Activated CD8-positive, alpha-beta T cell treated with anti-CD3 and anti-CD28 coated beads, Interleukin-2, amount 10 ng/mL, durations not matched to agents 7 days and 5 days (primary cell): Measurements from ENCODE around the gene CR1. TPM values are rescaled to one million over a fixed set of nuclear protein-coding genes. Genes with fewer than 3 reads are reported as not detected.
"Not testable (repeated sequence)": the region's sequence is repeated elsewhere in the genome, so short reads cannot be mapped to it uniquely, and the experiment has no call there.

ENCODE experiments used
- ATAC-seq: fragments of 150-1000 bp; cut with Tn5 transposase; one replicate; pipeline ENCODE4 v1.10.0; 2021; ENCODE audit warnings: moderate library complexity
- CTCF ChIA-PET: fragments of 350-600 bp; sonication (Branson Sonifier 250); formaldehyde crosslinking; loops from one replicate; lab custom pipeline; 2021; ENCODE audit warnings: antibody characterized with exemption; lab: Charles Lee
- POLR2A ChIA-PET: fragments of 350-600 bp; sonication (Branson Sonifier 250); formaldehyde crosslinking; loops from one replicate; lab custom pipeline; 2021; ENCODE audit warnings: antibody characterized with exemption; lab: Charles Lee
- DNase-seq: peaks from one replicate; pipeline ENCODE4 v3.0.0-alpha.2; 2020
- H3K27ac Mint-ChIP-seq: one replicate; pipeline ENCODE4 v1.8.0; 2021; ENCODE audit warnings: mild to moderate bottlenecking, mixed read lengths
- H3K27me3 Mint-ChIP-seq: one replicate; pipeline ENCODE4 v1.8.0; 2021; ENCODE audit warnings: low read depth, mixed read lengths
- H3K36me3 Mint-ChIP-seq: one replicate; pipeline ENCODE4 v1.8.0; 2021; ENCODE audit warnings: low read depth, mixed read lengths
- H3K4me1 Mint-ChIP-seq: one replicate; pipeline ENCODE4 v1.8.0; 2021; ENCODE audit warnings: low read depth, mixed read lengths
- H3K4me3 Mint-ChIP-seq: one replicate; pipeline ENCODE4 v1.8.0; 2021; ENCODE audit warnings: mild to moderate bottlenecking, mixed read lengths
- H3K9me3 Mint-ChIP-seq: one replicate; pipeline ENCODE4 v1.8.0; 2022; ENCODE audit warnings: mixed read lengths; ENCODE audit not compliant: insufficient read depth
- total RNA-seq, 2 experiments: library from RNA; stranded (reverse); gene quantifications; one replicate each; pipeline ENCODE4 v1.2.3, GENCODE V29; 2021

The CR1 gene
- total RNA-seq, 2 experiments from 2014 or later = 0.08 to 0.16 TPM

- no peak overlapping the region for H3K4me3 Mint-ChIP-seq
- no peaks in the 10 kb centered on the region for H3K9me3 Mint-ChIP-seq
- H3K4me1 Mint-ChIP-seq = peaks cover 10% of the 10 kb centered on the region
- no peak overlapping the region for H3K27ac Mint-ChIP-seq
- ATAC-seq (no peak), DNase-seq (no peak)
- H3K27me3 Mint-ChIP-seq = peaks cover 31% of the 10 kb centered on the region
- H3K36me3 Mint-ChIP-seq = no peaks in the 10 kb centered on the region
- CTCF ChIA-PET = no interaction called here
- POLR2A ChIA-PET = no interaction called here
Observed at GRCh38 chr1:207648334-207649209, 152.6 kb downstream of the CR1 start.

DNA sequence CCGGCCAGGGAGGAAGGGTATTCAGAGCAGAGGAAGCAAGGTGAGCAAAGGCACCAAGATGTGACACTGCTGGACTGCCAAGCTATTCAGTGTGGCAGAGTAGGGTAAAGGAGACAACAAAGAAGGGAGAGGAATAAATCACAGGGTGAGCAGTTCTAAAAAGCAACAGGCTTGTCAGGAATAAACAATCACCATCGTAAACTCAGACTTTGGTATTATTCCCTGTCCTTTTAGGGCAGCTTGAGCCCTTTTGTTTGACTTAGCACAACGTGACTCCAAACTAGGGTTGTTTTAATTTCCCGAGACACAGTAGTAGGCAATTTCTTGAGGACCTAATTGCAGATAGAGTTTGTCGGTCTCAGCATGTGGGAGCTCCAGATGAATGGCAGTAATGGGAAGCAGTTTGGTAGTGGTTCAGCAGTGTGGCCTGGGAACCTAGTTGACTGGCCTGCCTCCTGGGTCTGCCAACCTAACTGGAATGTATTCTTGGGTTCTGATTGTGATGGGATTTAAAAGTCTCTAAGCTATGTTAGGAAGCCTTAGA, 153.3 kb downstream of the CR1 start:
- Mint-ChIP-seq H3K4me3 (no peak overlapping the region), H3K9me3 (no peaks in the 10 kb centered on the region), H3K36me3 (no peaks in the 10 kb centered on the region), H3K27me3 (peaks cover 28% of the 10 kb centered on the region), H3K4me1 (peaks cover 8% of the 10 kb centered on the region), H3K27ac (no peak overlapping the region)
- POLR2A ChIA-PET = no interaction called here
- CTCF ChIA-PET = no interaction called here
- DNase-seq (no peak), ATAC-seq (no peak)

GRCh38 chr1:207649865-207650580, 154.1 kb downstream of the CR1 start:
- ATAC-seq (no peak), DNase-seq (no peak)
- ChIA-PET CTCF (no interaction called here), POLR2A (no interaction called here)
- no peaks in the 10 kb centered on the region for H3K36me3 Mint-ChIP-seq
- H3K9me3 Mint-ChIP-seq = no peaks in the 10 kb centered on the region
- H3K27me3 Mint-ChIP-seq = peaks cover 25% of the 10 kb centered on the region
- no peak overlapping the region for H3K4me3 Mint-ChIP-seq
- peaks cover 4% of the 10 kb centered on the region for H3K4me1 Mint-ChIP-seq
- no peak overlapping the region for H3K27ac Mint-ChIP-seq

DNA sequence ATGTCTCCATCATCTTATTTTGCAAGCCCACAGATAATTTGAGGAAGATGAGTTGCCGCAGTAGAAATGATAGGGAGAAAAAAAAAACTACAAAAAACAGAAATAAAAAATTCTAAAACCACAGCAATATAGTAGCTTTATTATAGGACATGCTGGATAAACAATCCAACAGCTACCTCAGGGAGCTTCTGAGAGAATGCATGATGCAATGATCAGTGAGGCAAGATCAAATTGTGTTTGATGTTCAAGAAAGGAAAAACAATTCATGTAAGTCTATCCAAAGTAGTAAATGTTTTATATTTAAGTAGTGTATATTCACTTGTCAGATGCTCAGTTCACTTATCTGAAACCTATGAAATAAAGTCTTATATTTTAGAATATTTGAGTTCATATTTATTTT, 155.6 kb downstream of the CR1 start:
- no peaks in the 10 kb centered on the region for H3K36me3 Mint-ChIP-seq
- DNase-seq (no peak), ATAC-seq (no peak)
- H3K4me3 Mint-ChIP-seq = no peak overlapping the region
- H3K27ac Mint-ChIP-seq = no peak overlapping the region
- H3K9me3 Mint-ChIP-seq = no peaks in the 10 kb centered on the region
- no peaks in the 10 kb centered on the region for H3K4me1 Mint-ChIP-seq
- H3K27me3 Mint-ChIP-seq = peaks cover 22% of the 10 kb centered on the region
- ChIA-PET CTCF (no interaction called here), POLR2A (no interaction called here)

- no peak for ATAC-seq
- Mint-ChIP-seq H3K9me3 (no peaks in the 10 kb centered on the region), H3K4me3 (no peak overlapping the region), H3K27me3 (peaks cover 13% of the 10 kb centered on the region), H3K36me3 (no peaks in the 10 kb centered on the region), H3K4me1 (no peaks in the 10 kb centered on the region), H3K27ac (no peak overlapping the region)
- DNase-seq = no peak
- CTCF ChIA-PET = interaction anchor here (1.2 kb wide), 1 partner anchor 170 kb away, joined by 4 read pairs; no protein-coding TSS in a partner anchor
- POLR2A ChIA-PET = no interaction called here
Observed at GRCh38 chr1:207654320-207654719, 158.4 kb downstream of the CR1 start.

DNA sequence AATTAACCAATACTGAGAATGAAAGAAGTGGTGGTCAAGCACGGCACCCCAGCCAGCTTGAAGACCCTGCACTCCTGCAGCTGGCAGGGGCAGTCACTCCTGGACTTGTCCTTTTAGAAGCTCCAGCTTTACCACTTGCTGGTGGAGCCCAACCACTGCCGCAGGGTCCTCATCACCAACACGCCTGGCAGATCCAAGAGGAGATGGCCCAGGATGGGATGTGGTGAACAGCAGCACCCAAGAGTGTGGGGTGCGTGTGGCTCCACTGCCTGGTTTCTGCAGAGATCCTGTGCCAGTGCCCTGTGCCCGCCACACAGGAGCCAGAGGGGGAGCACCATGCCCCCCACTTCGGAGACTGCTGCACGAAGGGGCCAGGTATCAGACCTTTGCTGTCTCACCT, 162.5 kb downstream of the CR1 start:
- Mint-ChIP-seq H3K4me3 (no peak overlapping the region), H3K27ac (no peak overlapping the region)

GRCh38 chr1:207658904-207659485, 163.0 kb downstream of the CR1 start:
- DNase-seq = no peak
- Mint-ChIP-seq H3K4me1 (no peaks in the 10 kb centered on the region), H3K27me3 (peaks cover 15% of the 10 kb centered on the region), H3K36me3 (no peaks in the 10 kb centered on the region), H3K27ac (no peak overlapping the region), H3K9me3 (no peaks in the 10 kb centered on the region), H3K4me3 (no peak overlapping the region)
- ChIA-PET POLR2A (no interaction called here), CTCF (no interaction called here)
- ATAC-seq = no peak

More for the DNA sequence above, 162.5 kb downstream of the CR1 start:
- H3K4me1 Mint-ChIP-seq = no peaks in the 10 kb centered on the region
- ATAC-seq = no peak
- no peaks in the 10 kb centered on the region for H3K36me3 Mint-ChIP-seq
- peaks cover 13% of the 10 kb centered on the region for H3K27me3 Mint-ChIP-seq
- no peak for DNase-seq
- no peaks in the 10 kb centered on the region for H3K9me3 Mint-ChIP-seq
- CTCF ChIA-PET = no interaction called here
- POLR2A ChIA-PET = no interaction called here

GRCh38 chr1:207659545-207660153, 163.7 kb downstream of the CR1 start:
- Mint-ChIP-seq H3K27ac (no peak overlapping the region), H3K4me3 (no peak overlapping the region), H3K36me3 (no peaks in the 10 kb centered on the region), H3K4me1 (no peaks in the 10 kb centered on the region), H3K9me3 (no peaks in the 10 kb centered on the region), H3K27me3 (peaks cover 16% of the 10 kb centered on the region)
- ATAC-seq (no peak), DNase-seq (no peak)
- POLR2A ChIA-PET = no interaction called here
- CTCF ChIA-PET = no interaction called here

DNA sequence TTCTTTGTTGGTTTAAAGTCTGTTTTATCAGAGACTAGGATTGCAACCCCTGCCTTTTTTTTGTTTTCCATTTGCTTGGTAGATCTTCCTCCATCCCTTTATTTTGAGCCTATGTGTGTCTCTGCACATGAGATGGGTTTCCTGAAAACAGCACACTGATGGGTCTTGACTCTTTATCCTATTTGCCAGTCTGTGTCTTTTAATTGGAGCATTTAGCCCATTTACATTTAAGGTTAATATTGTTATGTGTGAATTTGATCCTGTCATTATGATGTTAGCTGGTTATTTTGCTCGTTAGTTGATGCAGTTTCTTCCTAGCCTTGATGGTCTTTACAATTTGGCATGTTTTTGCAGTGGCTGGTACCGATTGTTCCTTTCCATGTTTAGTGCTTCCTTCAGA, 165.5 kb downstream of the CR1 start:
- H3K4me1 Mint-ChIP-seq, CTCF ChIA-PET, POLR2A ChIA-PET, H3K27ac Mint-ChIP-seq, H3K36me3 Mint-ChIP-seq, H3K9me3 Mint-ChIP-seq, H3K4me3 Mint-ChIP-seq, ATAC-seq, DNase-seq: not testable (repeated sequence)
- H3K27me3 Mint-ChIP-seq = peaks cover 20% of the 10 kb centered on the region

DNA sequence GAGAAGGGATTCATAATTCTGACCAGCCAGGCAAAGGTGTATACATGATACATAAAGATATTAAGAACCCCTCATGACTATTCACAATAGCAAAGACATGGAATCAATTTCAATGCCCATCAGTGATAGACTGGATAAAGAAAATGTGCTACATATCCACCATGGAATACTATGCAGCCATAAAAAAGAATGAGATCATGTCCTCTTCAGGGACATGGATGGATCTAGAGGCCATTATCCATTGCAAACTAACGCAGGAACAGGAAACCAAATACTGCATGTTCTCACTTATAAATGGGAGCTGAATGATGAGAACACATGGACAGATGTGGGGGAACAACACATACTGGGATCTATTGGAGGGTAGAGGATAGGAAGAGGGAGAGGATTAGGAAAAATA, 170.4 kb downstream of the CR1 start:
- ATAC-seq (no peak), DNase-seq (no peak)
- H3K4me1 Mint-ChIP-seq = no peaks in the 10 kb centered on the region
- H3K27ac Mint-ChIP-seq = no peak overlapping the region
- H3K27me3 Mint-ChIP-seq = peaks cover 55% of the 10 kb centered on the region
- H3K36me3 Mint-ChIP-seq = no peaks in the 10 kb centered on the region
- no peak overlapping the region for H3K4me3 Mint-ChIP-seq
- ChIA-PET POLR2A (no interaction called here), CTCF (no interaction called here)
- H3K9me3 Mint-ChIP-seq = no peaks in the 10 kb centered on the region

DNA sequence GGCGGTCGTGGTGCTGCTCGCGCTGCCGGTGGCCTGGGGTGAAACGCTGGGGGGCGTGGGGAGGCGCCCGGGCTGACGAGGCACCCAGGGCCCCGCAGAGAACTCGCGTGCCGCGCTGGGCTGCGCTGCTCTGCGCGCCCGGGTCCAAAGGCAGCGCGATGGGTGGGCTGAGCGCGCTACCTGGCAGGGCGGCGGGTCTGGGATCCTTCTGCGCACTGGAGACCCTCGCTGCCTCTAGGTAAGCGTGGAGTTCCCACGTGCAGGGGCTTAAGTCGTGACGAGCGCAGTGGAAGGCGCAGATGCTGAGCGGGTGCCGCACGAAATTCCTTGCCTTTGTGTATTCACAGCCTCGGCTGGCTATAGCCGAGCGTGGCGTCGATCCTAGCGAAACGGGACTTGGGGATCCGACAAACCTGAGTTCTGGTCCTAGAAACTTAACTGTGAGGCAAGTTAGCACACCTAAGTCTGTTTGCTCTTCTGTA, 173.6 kb downstream of the CR1 start:
- Mint-ChIP-seq H3K9me3 (no peaks in the 10 kb centered on the region), H3K36me3 (no peaks in the 10 kb centered on the region), H3K27me3 (peaks cover 67% of the 10 kb centered on the region), H3K4me1 (no peaks in the 10 kb centered on the region), H3K4me3 (no peak overlapping the region), H3K27ac (no peak overlapping the region)
- CTCF ChIA-PET = no interaction called here
- ATAC-seq (no peak), DNase-seq (no peak)
- POLR2A ChIA-PET = no interaction called here
